Measurements from ENCODE around the gene CARD14.
"Not testable (repeated sequence)": the region's sequence is repeated elsewhere in the genome, so short reads cannot be mapped to it uniquely, and the experiment has no call there.

Gene CARD14

GRCh38 chr17:80221351-80222105 lies 51.7 kb downstream of the CARD14 start:
- FAIRE-seq (no peak), DNase-seq (ENCODE audit: extremely low spot score, insufficient read length, low read depth) (no peak)

GRCh38 chr17:80222376-80223141 lies 52.7 kb downstream of the CARD14 start:
- FAIRE-seq (no peak), DNase-seq (ENCODE audit: extremely low spot score, insufficient read length, low read depth) (no peak)

GRCh38 chr17:80223142-80223815 lies 53.4 kb downstream of the CARD14 start:
- no peak for FAIRE-seq
- no peak for DNase-seq (ENCODE audit: extremely low spot score, insufficient read length, low read depth)

- DNase-seq (ENCODE audit: extremely low spot score, insufficient read length, low read depth) (no peak), FAIRE-seq (no peak)
Measured at GRCh38 chr17:80223838-80224497, 54.1 kb downstream of the CARD14 start.

DNA sequence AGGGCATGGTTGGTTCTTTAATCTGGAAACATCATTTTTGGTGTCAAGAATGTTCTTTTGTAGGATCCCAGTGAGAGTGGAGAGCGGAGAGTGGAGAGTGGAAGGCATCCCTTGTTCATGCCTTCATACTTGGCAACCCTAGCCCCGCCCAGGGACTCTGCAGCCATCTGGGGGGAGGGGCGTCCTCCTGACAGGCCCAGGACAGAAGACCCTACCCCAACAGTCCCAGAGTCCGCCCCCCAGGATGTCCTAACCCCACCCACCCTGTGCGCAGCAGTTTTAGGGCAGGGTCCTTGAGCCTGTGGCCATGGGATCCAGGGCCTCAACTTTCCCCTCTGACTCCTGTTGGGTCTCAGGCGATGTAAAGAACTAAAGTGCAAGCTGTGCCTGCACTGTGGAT lies 54.9 kb downstream of the CARD14 start:
- FAIRE-seq (no peak), DNase-seq (ENCODE audit: extremely low spot score, insufficient read length, low read depth) (no peak)

DNA sequence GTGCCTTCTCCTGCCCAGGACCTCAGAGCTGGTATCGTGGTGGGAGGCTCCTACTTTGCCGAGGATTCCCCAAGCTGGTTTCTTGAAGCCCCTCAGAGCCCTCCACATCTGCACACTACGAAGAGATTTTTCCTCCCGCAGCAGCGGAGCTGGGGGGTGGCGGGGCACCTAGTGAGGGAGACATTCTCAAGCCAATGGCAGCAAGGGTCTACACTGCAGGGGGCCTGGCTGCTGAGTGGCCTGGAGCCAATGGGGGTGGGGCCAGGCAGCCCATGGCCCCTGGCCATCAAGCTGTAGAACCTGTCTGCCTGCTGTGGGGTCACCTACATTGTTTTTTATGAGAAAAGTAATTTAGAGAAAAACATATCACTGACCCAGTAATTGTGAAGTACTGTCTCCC lies 55.4 kb downstream of the CARD14 start:
- no peak for FAIRE-seq
- DNase-seq (ENCODE audit: extremely low spot score, insufficient read length, low read depth): no peak

- DNase-seq (ENCODE audit: extremely low spot score, insufficient read length, low read depth): no peak
- no peak for FAIRE-seq
Measured at GRCh38 chr17:80227156-80227555, 57.3 kb downstream of the CARD14 start.

- FAIRE-seq (no peak), DNase-seq (ENCODE audit: extremely low spot score, insufficient read length, low read depth) (no peak)
Measured at GRCh38 chr17:80227666-80228065, 57.8 kb downstream of the CARD14 start.

- no peak for DNase-seq (ENCODE audit: extremely low spot score, insufficient read length, low read depth)
- no peak for FAIRE-seq
Measured at GRCh38 chr17:80228477-80228876, 58.6 kb downstream of the CARD14 start.

- FAIRE-seq (no peak), DNase-seq (ENCODE audit: extremely low spot score, insufficient read length, low read depth) (no peak)
Measured at GRCh38 chr17:80229011-80229410, 59.2 kb downstream of the CARD14 start.

GRCh38 chr17:80232438-80232837 lies 62.6 kb downstream of the CARD14 start:
- no peak for DNase-seq (ENCODE audit: extremely low spot score, insufficient read length, low read depth)
- no peak for FAIRE-seq

DNA sequence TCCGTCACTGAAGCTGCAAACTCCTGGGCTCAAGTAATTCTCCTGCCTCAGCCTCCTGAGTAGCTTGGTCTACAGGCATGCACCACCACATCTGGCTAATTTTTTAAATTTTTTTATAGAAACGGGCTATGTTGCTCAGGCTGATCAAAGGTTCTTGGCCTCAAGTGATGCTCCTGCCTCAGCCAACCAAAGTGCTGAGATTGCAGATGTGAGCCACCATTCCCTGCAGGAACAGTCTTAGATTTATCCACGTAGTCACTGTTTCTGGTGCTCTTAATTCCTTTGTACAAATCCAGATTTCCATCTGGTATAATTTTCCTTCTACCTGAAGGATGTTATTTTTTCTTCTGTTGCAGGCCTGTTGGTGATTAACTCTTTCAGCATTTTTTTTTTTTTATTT lies 63.4 kb downstream of the CARD14 start:
- FAIRE-seq (no peak), DNase-seq (ENCODE audit: extremely low spot score, insufficient read length, low read depth) (no peak)

- FAIRE-seq (no peak), DNase-seq (ENCODE audit: extremely low spot score, insufficient read length, low read depth) (no peak)
Measured at GRCh38 chr17:80236911-80237310, 67.1 kb downstream of the CARD14 start.

- no peak for DNase-seq (ENCODE audit: extremely low spot score, insufficient read length, low read depth)
- no peak for FAIRE-seq
Measured at GRCh38 chr17:80237386-80237785, 67.6 kb downstream of the CARD14 start.

DNA sequence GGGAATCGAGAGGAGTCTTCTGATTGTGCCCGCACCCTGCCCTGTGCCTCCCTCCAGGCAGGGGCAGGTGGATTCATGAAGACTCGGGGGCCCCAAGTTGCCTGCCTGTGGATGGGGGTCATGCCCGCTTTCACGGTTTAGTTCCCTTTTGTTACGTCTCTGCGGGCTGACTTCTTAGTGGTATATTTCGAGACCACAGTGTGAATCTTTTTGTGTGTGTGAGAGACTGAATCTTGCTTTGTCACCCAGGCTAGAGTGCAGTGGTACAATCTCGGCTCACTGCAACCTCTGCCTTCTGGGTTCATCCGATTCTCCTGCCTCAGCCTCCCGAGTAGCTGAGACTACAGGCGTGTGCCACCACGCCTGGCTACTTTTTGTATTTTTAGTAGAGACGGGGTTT lies 72.7 kb downstream of the CARD14 start:
- DNase-seq (ENCODE audit: extremely low spot score, insufficient read length, low read depth) (no peak), FAIRE-seq (no peak)

GRCh38 chr17:80243526-80244433 lies 74.0 kb downstream of the CARD14 start:
- FAIRE-seq (no peak), DNase-seq (ENCODE audit: extremely low spot score, insufficient read length, low read depth) (no peak)

DNA sequence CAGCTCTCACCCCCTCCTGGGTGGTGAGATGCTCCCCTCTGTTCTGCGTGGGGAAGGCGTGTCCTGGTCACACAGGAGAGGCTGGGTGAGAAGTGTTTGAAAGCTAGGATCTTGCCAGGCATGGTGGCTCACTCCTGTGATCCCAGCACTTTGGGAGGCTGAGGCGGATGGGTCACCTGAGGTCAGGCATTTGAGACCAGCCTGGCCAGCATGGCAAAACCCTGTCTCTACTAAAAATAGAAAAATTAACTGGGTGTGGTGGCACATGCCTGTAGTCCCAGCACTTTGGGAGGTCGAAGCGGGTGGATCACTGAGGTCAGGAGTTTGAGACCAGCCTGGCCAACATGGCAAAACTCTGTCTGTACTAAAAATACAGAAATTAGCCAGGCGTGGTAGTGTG lies 74.6 kb downstream of the CARD14 start:
- DNase-seq (ENCODE audit: extremely low spot score, insufficient read length, low read depth); FAIRE-seq: not testable (repeated sequence)

DNA sequence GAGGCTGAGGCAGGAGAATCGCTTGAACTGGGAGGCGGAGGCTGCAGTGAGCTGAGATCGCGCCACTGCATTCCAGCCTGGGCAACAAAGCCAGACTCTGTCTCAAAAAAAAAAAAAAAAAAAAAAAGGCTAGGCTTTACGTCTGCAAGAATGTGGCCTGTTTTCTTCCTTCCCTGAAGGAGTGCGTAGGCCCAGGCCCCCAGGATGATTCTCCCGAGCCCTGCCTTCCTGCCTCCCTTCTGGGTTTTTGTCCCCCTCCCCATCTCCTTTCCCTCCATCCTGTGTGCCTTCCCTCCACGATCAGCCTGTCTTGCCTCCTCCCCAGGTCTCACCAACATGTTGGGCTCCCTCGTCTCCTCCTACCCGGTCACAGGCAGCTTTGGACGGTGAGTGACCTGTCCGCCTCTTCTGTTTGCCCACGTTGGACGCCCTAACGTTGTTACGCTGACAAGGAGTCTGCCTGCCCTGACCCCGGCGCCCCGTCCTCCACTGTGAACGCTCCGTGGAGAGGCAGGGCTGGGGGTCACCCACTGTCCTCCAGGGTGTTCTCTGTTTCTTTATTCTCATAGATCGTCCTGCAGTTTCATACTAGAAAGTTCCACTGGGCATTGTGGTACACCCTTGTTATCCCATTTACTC lies 75.2 kb downstream of the CARD14 start:
- FAIRE-seq: no peak
- no peak for DNase-seq (ENCODE audit: extremely low spot score, insufficient read length, low read depth)

Data from GM18507 (cell line).